Measurements from ENCODE around the gene EAF2. TPM values are rescaled to one million over a fixed set of nuclear protein-coding genes. Genes with fewer than 3 reads are reported as not detected.

The EAF2 gene
- total and polyA plus RNA-seq, 2 donors (not counting 1 experiment from before 2014, with no cell fraction given): 31.1 to 161 TPM

- WGBS (ENCODE audit: insufficient coverage): no CpG with 5 or more reads among the region's 2 CpGs
- Histone ChIP-seq H4K20me1 (ENCODE audit: control insufficient read depth, insufficient read depth, low read length, poor library complexity, severe bottlenecking) (no peaks in the 10 kb centered on the region), H3K9ac (ENCODE audit: low read length) (no peak overlapping the region), H3K27ac (ENCODE audit: low read length in 2 of 2) (peak overlapping the region in 1 of 2 donors; percentile 5), H3K36me3 (replicated peaks in 1 of 2; ENCODE audit: control extremely low read depth in 1 of 2, control insufficient read depth in 1 of 2, extremely low read depth in 1 of 2, insufficient read depth in 2 of 2, low read length in 1 of 2) (peaks cover 13 to 77% of the 10 kb centered on the region in 2 experiments), H3K27me3 (replicated peaks in 1 of 4; ENCODE audit: control extremely low read depth in 1 of 4, control insufficient read depth in 3 of 4, insufficient read depth in 4 of 4, low read length in 3 of 4) (no peaks in the 10 kb centered on the region), H2AFZ (ENCODE audit: insufficient read depth, low read depth, low read length, poor library complexity, severe bottlenecking) (no peak overlapping the region), H3K4me2 (replicated peaks; ENCODE audit: low read depth, low read length, poor library complexity, severe bottlenecking) (no peak overlapping the region), H3K9me3 (ENCODE audit: control extremely low read depth in 1 of 3, control insufficient read depth in 2 of 3, insufficient read depth in 1 of 3, low read length in 2 of 3) (no peaks in the 10 kb centered on the region), H3K79me2 (ENCODE audit: control insufficient read depth, insufficient read depth, low read length) (peaks cover 3% of the 10 kb centered on the region), H3K4me1 (ENCODE audit: control insufficient read depth in 2 of 2, insufficient read depth in 2 of 2, low read length in 2 of 2) (no peaks in the 10 kb centered on the region), H3K4me3 (ENCODE audit: control extremely low read depth in 1 of 5, extremely low read depth in 1 of 5, insufficient read depth in 1 of 5, low read depth in 2 of 5, low read length in 4 of 5) (no peak overlapping the region)
- DNase-seq (no peak), ATAC-seq (ENCODE audit: low read depth) (no peak)
- no peak for TF ChIP-seq EZH2 (IDR thresholded peaks at IDR 0.05; ENCODE audit: borderline replicate concordance, insufficient read depth, low read depth, low read length, poor library complexity, severe bottlenecking)
- no peak for TF ChIP-seq CTCF (IDR thresholded peaks at IDR 0.05)
- H3K4me3 Mint-ChIP-seq: no peak overlapping the region
- H3K4me1 Mint-ChIP-seq: peaks cover 5% of the 10 kb centered on the region
- no peak overlapping the region for H3K27ac Mint-ChIP-seq
- intact Hi-C loops (cut with micrococcal nuclease): no loop called here
- no peaks in the 10 kb centered on the region for H3K27me3 Mint-ChIP-seq
- H3K9me3 Mint-ChIP-seq (ENCODE audit: insufficient read depth): no peaks in the 10 kb centered on the region
- ChIA-PET POLR2A (no interaction called here), CTCF (no interaction called here)
These were observed 78.4 kb downstream of the EAF2 start for GRCh38 chr3:121913305-121913990.

Data from B cell (primary cell).